ENCODE measurements around the gene LARGE1.

The LARGE1 gene

GRCh38 chr22:33781411-33781810 is 138.9 kb downstream of the LARGE1 start:
- Histone ChIP-seq H3K9ac (ENCODE audit: low read depth, low read length, poor library complexity, severe bottlenecking) (no peak overlapping the region), H3K79me2 (ENCODE audit: insufficient read depth, low read length) (no peaks in the 10 kb centered on the region), H3K9me3 (ENCODE audit: insufficient read depth, low read depth, low read length) (peaks cover 10% of the 10 kb centered on the region), H3K9me2 (replicated peaks; ENCODE audit: low read depth, low read length) (no peaks in the 10 kb centered on the region), H3F3A (ENCODE audit: low read depth) (no peaks in the 10 kb centered on the region), H2AFZ (ENCODE audit: low read length) (no peak overlapping the region), H3K36me3 (ENCODE audit: insufficient read depth, low read length) (no peaks in the 10 kb centered on the region), H4K20me1 (ENCODE audit: insufficient read depth, low read length, poor library complexity, severe bottlenecking) (no peaks in the 10 kb centered on the region), H3K27me3 (ENCODE audit: insufficient read depth, low read length, poor library complexity, severe bottlenecking) (no peaks in the 10 kb centered on the region), H3K4me1 (ENCODE audit: insufficient read depth, low read length, poor library complexity, severe bottlenecking) (no peaks in the 10 kb centered on the region), H3K4me3 (ENCODE audit: low read length, poor library complexity, severe bottlenecking) (no peak overlapping the region), H3K4me2 (ENCODE audit: low read depth, low read length, poor library complexity, severe bottlenecking) (no peak overlapping the region)
- TF ChIP-seq CTCF (conservative IDR thresholded peaks at IDR 0.05; ENCODE audit: low read length) (no peak), EZH2phosphoT487 (IDR thresholded peaks at IDR 0.05; ENCODE audit: borderline replicate concordance) (no peak)

- Histone ChIP-seq H3K4me3 (ENCODE audit: low read length, poor library complexity, severe bottlenecking) (no peak overlapping the region), H3F3A (ENCODE audit: low read depth) (no peaks in the 10 kb centered on the region), H3K9ac (ENCODE audit: low read depth, low read length, poor library complexity, severe bottlenecking) (no peak overlapping the region), H3K4me1 (ENCODE audit: insufficient read depth, low read length, poor library complexity, severe bottlenecking) (no peaks in the 10 kb centered on the region), H3K36me3 (ENCODE audit: insufficient read depth, low read length) (no peaks in the 10 kb centered on the region), H2AFZ (ENCODE audit: low read length) (no peak overlapping the region), H3K79me2 (ENCODE audit: insufficient read depth, low read length) (no peaks in the 10 kb centered on the region), H3K27me3 (ENCODE audit: insufficient read depth, low read length, poor library complexity, severe bottlenecking) (no peaks in the 10 kb centered on the region), H4K20me1 (ENCODE audit: insufficient read depth, low read length, poor library complexity, severe bottlenecking) (no peaks in the 10 kb centered on the region), H3K9me2 (replicated peaks; ENCODE audit: low read depth, low read length) (no peaks in the 10 kb centered on the region), H3K4me2 (ENCODE audit: low read depth, low read length, poor library complexity, severe bottlenecking) (no peak overlapping the region), H3K9me3 (ENCODE audit: insufficient read depth, low read depth, low read length) (peaks cover 9% of the 10 kb centered on the region)
- TF ChIP-seq CTCF (conservative IDR thresholded peaks at IDR 0.05; ENCODE audit: low read length) = no peak
- TF ChIP-seq EZH2phosphoT487 (IDR thresholded peaks at IDR 0.05; ENCODE audit: borderline replicate concordance) = no peak
Observed at GRCh38 chr22:33780531-33781136, 139.6 kb downstream of the LARGE1 start.

DNA sequence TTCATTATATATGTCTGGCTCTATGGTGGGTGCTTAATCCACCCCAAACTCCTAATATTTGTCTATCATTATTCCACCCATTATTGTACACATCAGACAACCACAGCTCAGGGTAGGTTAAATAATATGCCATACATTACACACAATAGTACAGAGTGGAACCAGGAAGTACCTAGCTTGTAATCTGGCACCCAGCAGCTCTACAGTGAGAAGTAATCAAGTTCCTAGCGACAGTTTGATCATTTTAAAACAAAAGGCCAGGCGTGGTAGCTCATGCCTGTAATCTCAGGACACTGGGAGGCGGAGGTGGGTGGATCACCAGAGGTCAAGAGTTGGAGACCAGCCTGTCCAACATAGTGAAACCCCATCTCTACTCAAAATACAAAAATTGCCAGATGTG is 141.0 kb downstream of the LARGE1 start:
- TF ChIP-seq CTCF (conservative IDR thresholded peaks at IDR 0.05; ENCODE audit: low read length) = no peak
- TF ChIP-seq EZH2phosphoT487 (IDR thresholded peaks at IDR 0.05; ENCODE audit: borderline replicate concordance) = no peak
- H4K20me1 ChIP-seq (ENCODE audit: insufficient read depth, low read length, poor library complexity, severe bottlenecking) = no peaks in the 10 kb centered on the region
- no peaks in the 10 kb centered on the region for H3K4me1 ChIP-seq (ENCODE audit: insufficient read depth, low read length, poor library complexity, severe bottlenecking)
- no peak overlapping the region for H3K4me2 ChIP-seq (ENCODE audit: low read depth, low read length, poor library complexity, severe bottlenecking)
- H3K79me2 ChIP-seq (ENCODE audit: insufficient read depth, low read length) = no peaks in the 10 kb centered on the region
- H3F3A ChIP-seq (ENCODE audit: low read depth) = no peaks in the 10 kb centered on the region
- H3K9me3 ChIP-seq (ENCODE audit: insufficient read depth, low read depth, low read length) = peaks cover 5% of the 10 kb centered on the region
- no peak overlapping the region for H3K9ac ChIP-seq (ENCODE audit: low read depth, low read length, poor library complexity, severe bottlenecking)
- no peaks in the 10 kb centered on the region for H3K27me3 ChIP-seq (ENCODE audit: insufficient read depth, low read length, poor library complexity, severe bottlenecking)
- no peak overlapping the region for H3K4me3 ChIP-seq (ENCODE audit: low read length, poor library complexity, severe bottlenecking)
- no peaks in the 10 kb centered on the region for H3K9me2 ChIP-seq (replicated peaks; ENCODE audit: low read depth, low read length)
- no peak overlapping the region for H2AFZ ChIP-seq (ENCODE audit: low read length)
- no peaks in the 10 kb centered on the region for H3K36me3 ChIP-seq (ENCODE audit: insufficient read depth, low read length)
